GM19193 (cell line): ENCODE data around the gene HIGD1C.

Source experiments
- POLR2A ChIP-seq: IDR thresholded peaks from 4 replicates; pipeline ENCODE4 v1.6.1; 2011; ENCODE audit not compliant: insufficient read depth, insufficient read length; ENCODE audit errors: extremely low read depth

The HIGD1C gene

DNA sequence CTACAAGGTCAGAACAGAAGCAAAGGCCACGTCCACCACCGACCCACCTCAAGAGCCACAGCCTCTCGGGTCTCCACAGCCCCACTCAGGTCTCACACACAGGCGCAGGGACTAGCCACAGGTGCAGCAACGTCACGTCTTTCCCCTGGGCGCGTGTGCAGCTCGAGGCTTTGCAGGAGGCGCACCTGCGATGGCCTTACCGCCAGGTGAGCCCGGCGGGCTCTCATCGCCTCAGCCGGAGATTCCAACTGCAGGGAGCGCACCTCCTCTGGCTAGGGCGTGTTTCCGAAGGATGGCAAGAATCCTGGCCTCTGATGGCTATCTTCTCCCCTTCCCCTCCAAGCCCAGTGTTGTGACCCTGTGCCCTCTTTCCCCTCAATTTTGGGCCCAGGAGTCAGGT is at the start of gene HIGD1C:
HIGD1C (plus strand) TSS at position 35 of the 400 bp plus-strand sequence. CDS start 1,455 bp downstream, outside the sequence.
- no peak for TF ChIP-seq POLR2A

GRCh38 chr12:50913224-50913623 is 39.1 kb upstream of the HIGD1C start:
- no peak for TF ChIP-seq POLR2A

DNA sequence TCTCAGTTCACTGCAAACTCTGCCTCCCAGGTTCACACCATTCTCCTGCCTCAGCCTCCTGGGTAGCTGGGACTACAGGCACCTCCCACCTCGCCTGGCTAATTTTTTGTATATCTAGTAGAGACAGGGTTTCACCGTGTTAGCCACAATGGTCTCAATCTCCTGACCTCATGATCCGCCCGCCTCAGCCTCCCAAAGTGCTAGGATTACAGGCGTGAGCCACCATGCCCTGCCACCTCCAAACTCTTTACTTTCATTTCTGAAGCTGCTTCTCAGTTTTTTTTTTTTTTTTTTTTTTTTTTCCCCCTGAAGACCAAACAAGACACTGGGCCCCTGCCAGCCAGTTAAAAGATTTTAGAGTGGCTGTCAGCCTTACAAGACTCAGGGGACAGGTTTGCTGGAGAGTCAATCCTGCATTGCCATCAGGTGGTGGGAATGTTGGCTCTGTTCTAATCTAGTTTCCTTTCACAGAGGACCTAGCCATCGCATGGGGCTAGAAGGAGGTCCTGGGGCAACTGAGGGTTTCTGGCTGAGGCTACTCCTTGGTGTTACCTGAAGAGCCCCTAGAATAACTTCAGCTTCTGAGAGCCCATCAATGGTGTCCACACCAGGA is 37.4 kb upstream of the HIGD1C start:
- TF ChIP-seq POLR2A = no peak

DNA sequence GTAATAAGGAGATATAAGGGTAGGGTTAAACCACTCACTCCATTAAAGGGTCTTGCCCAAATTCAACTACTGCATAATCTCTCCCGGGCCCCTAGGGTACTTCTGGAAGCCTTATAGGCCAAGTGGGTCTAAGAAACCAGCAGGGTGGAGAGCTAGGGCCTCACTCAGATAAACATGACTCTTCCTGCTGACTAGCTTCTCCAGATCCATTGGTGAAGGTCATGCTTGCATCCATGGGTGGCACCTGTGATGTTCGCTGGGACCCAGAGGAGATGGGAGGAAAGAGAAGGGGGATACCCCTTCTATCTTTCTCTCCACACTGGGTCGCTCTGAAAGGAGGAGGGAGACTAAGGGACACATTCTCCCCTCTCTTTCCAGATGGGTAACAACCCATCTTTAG is 36.1 kb upstream of the HIGD1C start:
- TF ChIP-seq POLR2A = no peak

- no peak for TF ChIP-seq POLR2A
Observed at GRCh38 chr12:50918584-50919316, 33.6 kb upstream of the HIGD1C start.

DNA sequence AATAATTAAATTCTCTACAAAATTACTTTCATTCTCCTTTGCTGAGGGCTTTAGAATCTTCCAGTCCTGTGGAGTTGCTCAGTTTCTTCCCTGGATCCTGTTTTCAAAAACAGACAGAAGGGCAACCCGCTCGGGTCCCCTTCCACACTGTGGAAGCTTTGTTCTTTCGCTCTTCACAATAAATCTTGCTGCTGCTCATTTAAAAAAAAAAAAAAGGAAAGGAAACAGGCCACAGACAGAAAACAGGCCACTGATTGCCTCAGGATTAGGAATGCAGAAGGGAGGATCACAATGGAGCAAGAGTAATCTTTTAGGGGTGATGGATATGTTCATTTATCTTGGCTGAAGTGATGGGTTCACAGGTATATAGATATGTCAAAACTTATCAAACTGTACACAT is 29.5 kb upstream of the HIGD1C start:
- TF ChIP-seq POLR2A = no peak

DNA sequence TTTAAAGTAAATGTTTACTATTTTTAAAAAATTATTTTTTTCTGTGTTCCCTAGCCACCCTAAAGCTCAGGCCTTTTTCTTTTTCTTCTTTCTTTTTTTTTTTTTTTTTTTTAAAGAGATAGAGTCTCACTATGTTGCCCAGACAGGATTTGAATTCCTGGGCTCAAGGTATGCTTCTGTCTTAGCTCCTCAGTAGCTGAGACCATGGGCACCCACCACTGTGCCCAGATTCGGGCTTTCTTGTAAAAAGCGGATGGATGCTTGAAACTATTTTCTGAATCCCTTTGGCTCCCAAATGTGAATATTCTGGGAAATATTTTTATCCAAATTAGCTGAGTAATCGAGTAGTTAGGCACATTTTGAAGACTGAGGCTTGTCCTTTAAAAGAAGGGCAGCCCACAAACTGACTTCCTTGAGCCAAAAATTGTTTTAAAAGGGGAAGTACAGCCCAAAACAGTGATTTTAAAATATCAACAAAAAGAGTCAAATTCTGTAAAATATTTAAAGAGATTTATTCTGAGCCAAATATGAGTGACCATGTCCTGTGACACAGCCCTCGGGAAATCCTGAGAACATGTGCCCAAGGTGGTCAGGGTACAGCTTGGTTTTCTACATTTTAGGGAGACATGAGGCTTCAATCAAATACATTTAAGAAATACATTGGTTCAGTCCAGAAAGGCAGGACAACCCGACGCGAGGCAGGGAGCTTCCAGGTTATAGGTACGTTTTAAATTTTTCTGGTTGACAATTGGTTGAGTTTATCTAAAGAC is 28.8 kb upstream of the HIGD1C start:
- no peak for TF ChIP-seq POLR2A

- TF ChIP-seq POLR2A = no peak
Observed at GRCh38 chr12:50924131-50924438, 28.3 kb upstream of the HIGD1C start.

- no peak for TF ChIP-seq POLR2A
Observed at GRCh38 chr12:50924439-50925341, 27.7 kb upstream of the HIGD1C start.

GRCh38 chr12:50925342-50925651 is 27.0 kb upstream of the HIGD1C start:
- no peak for TF ChIP-seq POLR2A

GRCh38 chr12:50925920-50926319 is 26.4 kb upstream of the HIGD1C start:
- TF ChIP-seq POLR2A = no peak

- TF ChIP-seq POLR2A = no peak
Observed at GRCh38 chr12:50926415-50926814, 25.9 kb upstream of the HIGD1C start.

DNA sequence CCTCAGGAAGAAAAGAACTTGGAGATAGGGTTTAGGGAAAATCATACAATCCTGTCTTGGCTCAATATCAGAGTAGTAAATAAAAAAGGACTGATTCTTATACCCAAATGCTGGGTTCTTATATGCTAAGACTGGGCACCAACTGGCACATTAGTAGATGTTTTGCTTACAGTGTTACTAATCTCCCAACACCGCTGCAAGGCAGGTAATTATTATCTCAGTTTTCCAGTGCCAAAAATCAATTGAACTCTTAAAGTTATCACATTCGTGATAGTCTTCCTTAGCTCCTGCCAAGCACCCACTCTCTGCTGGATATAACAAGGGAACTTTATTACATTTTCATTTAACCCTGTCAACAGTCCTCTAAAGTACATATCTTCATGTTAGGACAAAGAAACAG is 25.0 kb upstream of the HIGD1C start:
- no peak for TF ChIP-seq POLR2A

DNA sequence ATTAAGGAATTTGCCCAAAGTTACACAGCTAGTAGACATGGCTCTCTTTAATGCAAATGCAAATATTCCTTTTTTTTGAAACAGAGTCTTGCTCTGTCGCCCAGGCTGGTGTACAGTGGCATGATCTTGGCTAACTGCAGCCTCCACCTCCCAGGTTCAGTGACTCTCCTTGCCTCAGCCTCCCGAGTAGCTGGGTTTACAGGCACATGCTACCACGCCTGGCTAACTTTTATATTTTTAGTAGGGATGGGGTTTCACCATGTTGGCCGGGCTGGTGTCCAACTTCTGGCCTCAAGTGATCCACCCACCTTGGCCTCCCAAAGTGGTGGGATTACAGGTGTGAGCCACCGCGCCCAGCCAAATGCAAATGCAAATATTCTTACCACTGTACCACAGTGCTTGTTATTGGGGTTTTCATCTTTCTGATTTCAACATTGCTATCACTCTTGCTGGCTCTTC is 24.5 kb upstream of the HIGD1C start:
- TF ChIP-seq POLR2A = no peak

GRCh38 chr12:50928392-50928791 is 24.0 kb upstream of the HIGD1C start:
- no peak for TF ChIP-seq POLR2A
